Activated CD8-positive, alpha-beta memory T cell treated with anti-CD3 and anti-CD28 coated beads for 24 hours (primary cell): ENCODE measurements around the gene TMEM41B.
"Not testable (repeated sequence)": the region's sequence is repeated elsewhere in the genome, so short reads cannot be mapped to it uniquely, and the experiment has no call there.

Experiments
- DNase-seq: peaks from one replicate; pipeline ENCODE4 v3.0.0-alpha.2; 2020

TMEM41B gene

GRCh38 chr11:9258279-9258678 lies 56.1 kb downstream of the TMEM41B start:
- DNase-seq = not testable (repeated sequence)

GRCh38 chr11:9254416-9254815 lies 60.0 kb downstream of the TMEM41B start:
- no peak for DNase-seq

- DNase-seq = no peak
Measured at GRCh38 chr11:9253086-9253485, 61.3 kb downstream of the TMEM41B start.

GRCh38 chr11:9251311-9251710 lies 63.1 kb downstream of the TMEM41B start:
- DNase-seq = no peak

GRCh38 chr11:9250139-9250582 lies 64.2 kb downstream of the TMEM41B start:
- DNase-seq = no peak

GRCh38 chr11:9249252-9249651 lies 65.1 kb downstream of the TMEM41B start:
- DNase-seq = no peak

GRCh38 chr11:9247863-9248262 lies 66.5 kb downstream of the TMEM41B start:
- no peak for DNase-seq

- DNase-seq = not testable (repeated sequence)
Measured at GRCh38 chr11:9236242-9236641, 78.2 kb downstream of the TMEM41B start.

GRCh38 chr11:9232482-9232881 lies 81.9 kb downstream of the TMEM41B start:
- no peak for DNase-seq

- peak; percentile 11 for DNase-seq
Measured at GRCh38 chr11:9231848-9232177, 82.6 kb downstream of the TMEM41B start.
